WTC11 (cell line): ENCODE results near the gene KIF3C. TPM values are rescaled to one million over a fixed set of nuclear protein-coding genes. Genes with fewer than 3 reads are reported as not detected.

Source experiments
- ATAC-seq: fragments of 200-7000 bp; cut with Tn5 transposase; 2 replicates; pipeline ENCODE4 v1.10.0; 2021; ENCODE audit warnings: mild to moderate bottlenecking, moderate library complexity
- CTCF ChIA-PET: fragments of 300-600 bp; sonication (Branson Sonifier 250); formaldehyde crosslinking; loops from one replicate; lab custom pipeline; 2021; ENCODE audit warnings: antibody characterized with exemption; lab: Charles Lee
- POLR2A ChIA-PET: fragments of 350-600 bp; sonication (Branson Sonifier 250); formaldehyde crosslinking; loops from one replicate; lab custom pipeline; 2021; ENCODE audit warnings: antibody characterized with exemption; lab: Charles Lee
- DNase-seq: peaks from one replicate; pipeline ENCODE4 v3.0.0; 2021; ENCODE audit warnings: low spot score
- H3K27ac Mint-ChIP-seq: 2 replicates; pipeline ENCODE4 v1.8.0; 2021; ENCODE audit warnings: mixed read lengths
- H3K27me3 Mint-ChIP-seq: 2 replicates; pipeline ENCODE4 v1.8.0; 2021; ENCODE audit warnings: low read depth, mild to moderate bottlenecking, moderate library complexity, mixed read lengths
- H3K36me3 Mint-ChIP-seq: 2 replicates; pipeline ENCODE4 v1.8.0; 2021; ENCODE audit warnings: mixed read lengths
- H3K4me1 Mint-ChIP-seq: 2 replicates; pipeline ENCODE4 v1.8.0; 2022; ENCODE audit warnings: mixed read lengths
- H3K4me3 Mint-ChIP-seq: 2 replicates; pipeline ENCODE4 v1.8.0; 2021; ENCODE audit warnings: mild to moderate bottlenecking, moderate library complexity, mixed read lengths
- H3K9me3 Mint-ChIP-seq: 2 replicates; pipeline ENCODE4 v1.8.0; 2021; ENCODE audit warnings: mixed read lengths
- ATF6 ChIP-seq: sonication (generic); formaldehyde crosslinking; IDR thresholded peaks from 2 replicates; pipeline ENCODE4 v1.8.1; 2023; ENCODE audit warnings: mild to moderate bottlenecking, missing genetic modification reagents
- E2F4 ChIP-seq: sonication (generic); formaldehyde crosslinking; IDR thresholded peaks from 2 replicates; pipeline ENCODE4 v1.8.1; 2022; ENCODE audit warnings: low read depth, mild to moderate bottlenecking, moderate library complexity, missing genetic modification reagents, borderline replicate concordance
- MXD4 ChIP-seq: fragments of 250-450 bp; sonication (Bioruptor Pico); IDR thresholded peaks from 2 replicates; pipeline ENCODE4 v1.8.0; 2021; ENCODE audit warnings: mild to moderate bottlenecking, moderate library complexity, borderline replicate concordance
- NFYB ChIP-seq: sonication (generic); formaldehyde crosslinking; conservative IDR thresholded peaks from 2 replicates; pipeline ENCODE4 v1.8.0; 2022; ENCODE audit warnings: low read depth, missing genetic modification reagents
- NR2C2 ChIP-seq: sonication (generic); formaldehyde crosslinking; IDR thresholded peaks from 2 replicates; pipeline ENCODE4 v1.8.0; 2022; ENCODE audit warnings: mild to moderate bottlenecking, missing genetic modification reagents
- NR3C1 ChIP-seq: sonication (generic); formaldehyde crosslinking; conservative IDR thresholded peaks from 2 replicates; pipeline ENCODE4 v1.8.1; 2023; ENCODE audit warnings: low read depth, mild to moderate bottlenecking, missing genetic modification reagents
- USF2 ChIP-seq: sonication (generic); formaldehyde crosslinking; IDR thresholded peaks from 2 replicates; pipeline ENCODE4 v1.8.1; 2023; ENCODE audit warnings: mild to moderate bottlenecking, missing genetic modification reagents, moderate library complexity
- ZBTB21 ChIP-seq: sonication (generic); formaldehyde crosslinking; IDR thresholded peaks from 2 replicates; pipeline ENCODE4 v1.8.1; 2023; ENCODE audit warnings: mild to moderate bottlenecking, missing genetic modification reagents, borderline replicate concordance
- ZNF121 ChIP-seq: sonication (generic); formaldehyde crosslinking; IDR thresholded peaks from 2 replicates; pipeline ENCODE4 v1.8.0; 2023; ENCODE audit warnings: missing genetic modification reagents
- ZNF232 ChIP-seq: sonication (generic); formaldehyde crosslinking; IDR thresholded peaks from 2 replicates; pipeline ENCODE4 v1.8.0; 2022; ENCODE audit warnings: mild to moderate bottlenecking, missing genetic modification reagents
- ZNF317 ChIP-seq: sonication (generic); formaldehyde crosslinking; IDR thresholded peaks from 2 replicates; pipeline ENCODE4 v1.8.1; 2023; ENCODE audit warnings: low read depth, mild to moderate bottlenecking, moderate library complexity, missing genetic modification reagents, borderline replicate concordance
- total RNA-seq: library from RNA; stranded (reverse); gene quantifications from 3 replicates; pipeline ENCODE4 v1.2.3, GENCODE V29; 2021
- TF ChIP-seq, protein P1 (sequence below): sonication (generic); formaldehyde crosslinking; IDR thresholded peaks from 2 replicates; pipeline ENCODE4 v1.8.0; 2023; ENCODE audit warnings: missing genetic modification reagents, mild to moderate bottlenecking, borderline replicate concordance
- TF ChIP-seq, protein P2 (sequence below): sonication (generic); formaldehyde crosslinking; IDR thresholded peaks from 2 replicates; pipeline ENCODE4 v1.8.0; 2022; ENCODE audit warnings: mild to moderate bottlenecking, missing genetic modification reagents
- TF ChIP-seq, protein P3 (sequence below): sonication (generic); formaldehyde crosslinking; IDR thresholded peaks from 2 replicates; pipeline ENCODE4 v1.8.0; 2022; ENCODE audit warnings: mild to moderate bottlenecking, missing genetic modification reagents
- TF ChIP-seq, protein P4 (sequence below): fragments of 250-450 bp; sonication (Bioruptor Pico); IDR thresholded peaks from 2 replicates; pipeline ENCODE4 v1.9.0; 2021; ENCODE audit warnings: mild to moderate bottlenecking
- TF ChIP-seq, protein P5 (sequence below): fragments of 250-450 bp; sonication (Bioruptor Pico); IDR thresholded peaks from 2 replicates; pipeline ENCODE4 v2.1.2; 2022; ENCODE audit warnings: mild to moderate bottlenecking, moderate library complexity
- TF ChIP-seq, protein P6 (sequence below): sonication (generic); formaldehyde crosslinking; IDR thresholded peaks from 2 replicates; pipeline ENCODE4 v1.8.1; 2022; ENCODE audit warnings: mild to moderate bottlenecking, missing genetic modification reagents, moderate library complexity, borderline replicate concordance

KIF3C gene
- total RNA-seq, 1 experiment from 2014 or later, result 48.1 TPM

- TF ChIP-seq, protein P1, sequence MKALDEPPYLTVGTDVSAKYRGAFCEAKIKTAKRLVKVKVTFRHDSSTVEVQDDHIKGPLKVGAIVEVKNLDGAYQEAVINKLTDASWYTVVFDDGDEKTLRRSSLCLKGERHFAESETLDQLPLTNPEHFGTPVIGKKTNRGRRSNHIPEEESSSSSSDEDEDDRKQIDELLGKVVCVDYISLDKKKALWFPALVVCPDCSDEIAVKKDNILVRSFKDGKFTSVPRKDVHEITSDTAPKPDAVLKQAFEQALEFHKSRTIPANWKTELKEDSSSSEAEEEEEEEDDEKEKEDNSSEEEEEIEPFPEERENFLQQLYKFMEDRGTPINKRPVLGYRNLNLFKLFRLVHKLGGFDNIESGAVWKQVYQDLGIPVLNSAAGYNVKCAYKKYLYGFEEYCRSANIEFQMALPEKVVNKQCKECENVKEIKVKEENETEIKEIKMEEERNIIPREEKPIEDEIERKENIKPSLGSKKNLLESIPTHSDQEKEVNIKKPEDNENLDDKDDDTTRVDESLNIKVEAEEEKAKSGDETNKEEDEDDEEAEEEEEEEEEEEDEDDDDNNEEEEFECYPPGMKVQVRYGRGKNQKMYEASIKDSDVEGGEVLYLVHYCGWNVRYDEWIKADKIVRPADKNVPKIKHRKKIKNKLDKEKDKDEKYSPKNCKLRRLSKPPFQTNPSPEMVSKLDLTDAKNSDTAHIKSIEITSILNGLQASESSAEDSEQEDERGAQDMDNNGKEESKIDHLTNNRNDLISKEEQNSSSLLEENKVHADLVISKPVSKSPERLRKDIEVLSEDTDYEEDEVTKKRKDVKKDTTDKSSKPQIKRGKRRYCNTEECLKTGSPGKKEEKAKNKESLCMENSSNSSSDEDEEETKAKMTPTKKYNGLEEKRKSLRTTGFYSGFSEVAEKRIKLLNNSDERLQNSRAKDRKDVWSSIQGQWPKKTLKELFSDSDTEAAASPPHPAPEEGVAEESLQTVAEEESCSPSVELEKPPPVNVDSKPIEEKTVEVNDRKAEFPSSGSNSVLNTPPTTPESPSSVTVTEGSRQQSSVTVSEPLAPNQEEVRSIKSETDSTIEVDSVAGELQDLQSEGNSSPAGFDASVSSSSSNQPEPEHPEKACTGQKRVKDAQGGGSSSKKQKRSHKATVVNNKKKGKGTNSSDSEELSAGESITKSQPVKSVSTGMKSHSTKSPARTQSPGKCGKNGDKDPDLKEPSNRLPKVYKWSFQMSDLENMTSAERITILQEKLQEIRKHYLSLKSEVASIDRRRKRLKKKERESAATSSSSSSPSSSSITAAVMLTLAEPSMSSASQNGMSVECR (CRISPR knock-in tag), result no peak
- no peak for TF ChIP-seq MXD4
- no peak for TF ChIP-seq NR2C2 (CRISPR knock-in tag)
- TF ChIP-seq ZNF232 (CRISPR knock-in tag), result no peak
- TF ChIP-seq, all 79 proteins: peak for 0
Measured at GRCh38 chr2:25948437-25948836, 33.9 kb downstream of the KIF3C start (continued).

DNA sequence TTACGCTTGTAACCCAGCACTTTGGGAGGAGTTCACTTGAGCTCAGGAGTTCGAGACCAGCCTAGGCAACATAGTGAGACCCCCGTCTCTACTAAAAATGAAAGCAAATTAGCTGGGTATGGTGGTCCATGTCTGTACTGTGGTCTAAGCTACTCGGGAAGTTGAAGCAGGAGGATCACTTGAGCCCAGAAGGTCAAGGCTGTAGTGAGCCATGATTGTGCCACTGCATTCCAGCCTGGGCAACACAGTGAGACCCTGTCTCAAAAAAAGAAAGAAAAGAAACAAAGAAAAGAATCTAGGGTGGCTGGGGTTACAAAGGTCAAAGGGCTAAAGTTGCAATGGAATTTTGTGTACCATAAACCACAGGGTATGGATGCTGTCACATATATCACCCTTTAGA is 41.3 kb downstream of the KIF3C start:
- Mint-ChIP-seq H3K9me3 (no peaks in the 10 kb centered on the region), H3K27me3 (no peaks in the 10 kb centered on the region), H3K27ac (no peak overlapping the region), H3K4me1 (no peaks in the 10 kb centered on the region), H3K4me3 (no peak overlapping the region), H3K36me3 (peaks cover 4% of the 10 kb centered on the region; the same call in 1 of the 2 replicates)
- ChIA-PET POLR2A (interaction anchor here (0.7 kb wide), 1 partner anchor 907 kb away, joined by 7 read pairs; no protein-coding TSS in a partner anchor), CTCF (interaction anchor here (0.7 kb wide), 1 partner anchor 514 kb away, joined by 3 read pairs; no protein-coding TSS in a partner anchor)
- TF ChIP-seq, protein P2, sequence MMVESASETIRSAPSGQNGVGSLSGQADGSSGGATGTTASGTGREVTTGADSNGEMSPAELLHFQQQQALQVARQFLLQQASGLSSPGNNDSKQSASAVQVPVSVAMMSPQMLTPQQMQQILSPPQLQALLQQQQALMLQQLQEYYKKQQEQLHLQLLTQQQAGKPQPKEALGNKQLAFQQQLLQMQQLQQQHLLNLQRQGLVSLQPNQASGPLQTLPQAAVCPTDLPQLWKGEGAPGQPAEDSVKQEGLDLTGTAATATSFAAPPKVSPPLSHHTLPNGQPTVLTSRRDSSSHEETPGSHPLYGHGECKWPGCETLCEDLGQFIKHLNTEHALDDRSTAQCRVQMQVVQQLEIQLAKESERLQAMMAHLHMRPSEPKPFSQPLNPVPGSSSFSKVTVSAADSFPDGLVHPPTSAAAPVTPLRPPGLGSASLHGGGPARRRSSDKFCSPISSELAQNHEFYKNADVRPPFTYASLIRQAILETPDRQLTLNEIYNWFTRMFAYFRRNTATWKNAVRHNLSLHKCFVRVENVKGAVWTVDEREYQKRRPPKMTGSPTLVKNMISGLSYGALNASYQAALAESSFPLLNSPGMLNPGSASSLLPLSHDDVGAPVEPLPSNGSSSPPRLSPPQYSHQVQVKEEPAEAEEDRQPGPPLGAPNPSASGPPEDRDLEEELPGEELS (CRISPR knock-in tag), result no peak
- peak; percentile 33; the same call in 1 of the 2 replicates for TF ChIP-seq ZNF121 (CRISPR knock-in tag)
- no peak for ATAC-seq
- no peak for DNase-seq

- Mint-ChIP-seq H3K27ac (peak overlapping the region; percentile 39; the same call in 1 of the 2 replicates), H3K4me1 (no peaks in the 10 kb centered on the region), H3K9me3 (no peaks in the 10 kb centered on the region), H3K36me3 (peaks cover 7% of the 10 kb centered on the region; the same call in 1 of the 2 replicates), H3K4me3 (no peak overlapping the region), H3K27me3 (no peaks in the 10 kb centered on the region)
- CTCF ChIA-PET, result no interaction called here
- ATAC-seq (no peak), DNase-seq (no peak)
- POLR2A ChIA-PET, result no interaction called here
- no peak for TF ChIP-seq E2F4
- TF ChIP-seq ATF6, result no peak
- no peak for TF ChIP-seq ZNF317 (CRISPR knock-in tag)
- TF ChIP-seq, protein P3, sequence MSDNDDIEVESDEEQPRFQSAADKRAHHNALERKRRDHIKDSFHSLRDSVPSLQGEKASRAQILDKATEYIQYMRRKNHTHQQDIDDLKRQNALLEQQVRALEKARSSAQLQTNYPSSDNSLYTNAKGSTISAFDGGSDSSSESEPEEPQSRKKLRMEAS (CRISPR knock-in tag), result no peak
- no peak for TF ChIP-seq NR3C1 (CRISPR knock-in tag)
- no peak for TF ChIP-seq ZBTB21 (CRISPR knock-in tag)
- TF ChIP-seq, protein P4, sequence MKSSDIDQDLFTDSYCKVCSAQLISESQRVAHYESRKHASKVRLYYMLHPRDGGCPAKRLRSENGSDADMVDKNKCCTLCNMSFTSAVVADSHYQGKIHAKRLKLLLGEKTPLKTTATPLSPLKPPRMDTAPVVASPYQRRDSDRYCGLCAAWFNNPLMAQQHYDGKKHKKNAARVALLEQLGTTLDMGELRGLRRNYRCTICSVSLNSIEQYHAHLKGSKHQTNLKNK (CRISPR knock-in tag), result no peak
- TF ChIP-seq, protein P5, sequence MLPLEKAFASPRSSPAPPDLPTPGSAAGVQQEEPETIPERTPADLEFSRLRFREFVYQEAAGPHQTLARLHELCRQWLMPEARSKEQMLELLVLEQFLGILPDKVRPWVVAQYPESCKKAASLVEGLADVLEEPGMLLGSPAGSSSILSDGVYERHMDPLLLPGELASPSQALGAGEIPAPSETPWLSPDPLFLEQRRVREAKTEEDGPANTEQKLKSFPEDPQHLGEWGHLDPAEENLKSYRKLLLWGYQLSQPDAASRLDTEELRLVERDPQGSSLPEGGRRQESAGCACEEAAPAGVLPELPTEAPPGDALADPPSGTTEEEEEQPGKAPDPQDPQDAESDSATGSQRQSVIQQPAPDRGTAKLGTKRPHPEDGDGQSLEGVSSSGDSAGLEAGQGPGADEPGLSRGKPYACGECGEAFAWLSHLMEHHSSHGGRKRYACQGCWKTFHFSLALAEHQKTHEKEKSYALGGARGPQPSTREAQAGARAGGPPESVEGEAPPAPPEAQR (CRISPR knock-in tag), result no peak
- TF ChIP-seq, protein P6, sequence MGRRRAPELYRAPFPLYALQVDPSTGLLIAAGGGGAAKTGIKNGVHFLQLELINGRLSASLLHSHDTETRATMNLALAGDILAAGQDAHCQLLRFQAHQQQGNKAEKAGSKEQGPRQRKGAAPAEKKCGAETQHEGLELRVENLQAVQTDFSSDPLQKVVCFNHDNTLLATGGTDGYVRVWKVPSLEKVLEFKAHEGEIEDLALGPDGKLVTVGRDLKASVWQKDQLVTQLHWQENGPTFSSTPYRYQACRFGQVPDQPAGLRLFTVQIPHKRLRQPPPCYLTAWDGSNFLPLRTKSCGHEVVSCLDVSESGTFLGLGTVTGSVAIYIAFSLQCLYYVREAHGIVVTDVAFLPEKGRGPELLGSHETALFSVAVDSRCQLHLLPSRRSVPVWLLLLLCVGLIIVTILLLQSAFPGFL (CRISPR knock-in tag), result no peak
- no peak for TF ChIP-seq USF2 (CRISPR knock-in tag)
- TF ChIP-seq NFYB (CRISPR knock-in tag), result no peak
Measured at GRCh38 chr2:25939257-25939668, 43.0 kb downstream of the KIF3C start.
